ENCODE data around the gene MMP24. TPM values are rescaled to one million over a fixed set of nuclear protein-coding genes. Genes with fewer than 3 reads are reported as not detected.

MMP24 gene
- total and polyA plus RNA-seq, 2 of the 13 experiments (the other 11 are each of a cell fraction or from before 2014, with no cell fraction given) = 0.29 to 0.35 TPM

DNA sequence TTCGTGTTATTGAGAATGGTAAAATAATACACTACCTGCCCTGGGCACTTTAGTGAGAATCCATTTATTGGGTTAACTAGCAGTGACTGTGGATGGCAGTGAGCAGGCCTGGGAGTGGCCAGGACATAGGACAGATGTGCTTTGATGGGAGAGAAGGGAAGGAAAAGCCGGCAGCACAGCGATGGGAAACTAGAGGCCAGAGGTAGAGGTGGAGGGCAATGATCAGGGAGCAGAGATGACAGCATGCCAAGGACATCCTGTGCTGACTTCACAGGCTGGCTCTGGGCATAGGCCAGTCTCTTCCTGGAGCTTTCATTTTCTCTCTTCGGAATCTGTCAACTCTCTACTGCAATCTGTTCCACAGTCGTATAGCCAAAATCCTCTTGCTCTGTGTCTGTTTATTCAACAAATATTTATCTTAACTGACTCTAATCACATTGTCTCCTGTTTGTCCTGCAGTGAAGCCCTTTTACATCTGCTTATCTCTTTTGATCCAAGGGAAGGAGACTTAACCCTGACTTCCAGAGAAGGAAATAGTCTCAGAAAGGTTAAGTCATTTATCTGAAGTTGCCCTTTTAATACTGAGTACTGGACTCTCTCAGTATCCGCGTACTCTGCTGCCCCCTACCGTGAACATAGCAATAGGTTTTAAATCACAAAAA, 18.4 kb upstream of the MMP24 start (continued):
- no peak for TF ChIP-seq KMT2B (CRISPR knock-in tag; IDR thresholded peaks at IDR 0.05)
- TF ChIP-seq RAD21 (CRISPR knock-in tag; IDR thresholded peaks at IDR 0.05) = peak; percentile 97
- TF ChIP-seq, protein P1, sequence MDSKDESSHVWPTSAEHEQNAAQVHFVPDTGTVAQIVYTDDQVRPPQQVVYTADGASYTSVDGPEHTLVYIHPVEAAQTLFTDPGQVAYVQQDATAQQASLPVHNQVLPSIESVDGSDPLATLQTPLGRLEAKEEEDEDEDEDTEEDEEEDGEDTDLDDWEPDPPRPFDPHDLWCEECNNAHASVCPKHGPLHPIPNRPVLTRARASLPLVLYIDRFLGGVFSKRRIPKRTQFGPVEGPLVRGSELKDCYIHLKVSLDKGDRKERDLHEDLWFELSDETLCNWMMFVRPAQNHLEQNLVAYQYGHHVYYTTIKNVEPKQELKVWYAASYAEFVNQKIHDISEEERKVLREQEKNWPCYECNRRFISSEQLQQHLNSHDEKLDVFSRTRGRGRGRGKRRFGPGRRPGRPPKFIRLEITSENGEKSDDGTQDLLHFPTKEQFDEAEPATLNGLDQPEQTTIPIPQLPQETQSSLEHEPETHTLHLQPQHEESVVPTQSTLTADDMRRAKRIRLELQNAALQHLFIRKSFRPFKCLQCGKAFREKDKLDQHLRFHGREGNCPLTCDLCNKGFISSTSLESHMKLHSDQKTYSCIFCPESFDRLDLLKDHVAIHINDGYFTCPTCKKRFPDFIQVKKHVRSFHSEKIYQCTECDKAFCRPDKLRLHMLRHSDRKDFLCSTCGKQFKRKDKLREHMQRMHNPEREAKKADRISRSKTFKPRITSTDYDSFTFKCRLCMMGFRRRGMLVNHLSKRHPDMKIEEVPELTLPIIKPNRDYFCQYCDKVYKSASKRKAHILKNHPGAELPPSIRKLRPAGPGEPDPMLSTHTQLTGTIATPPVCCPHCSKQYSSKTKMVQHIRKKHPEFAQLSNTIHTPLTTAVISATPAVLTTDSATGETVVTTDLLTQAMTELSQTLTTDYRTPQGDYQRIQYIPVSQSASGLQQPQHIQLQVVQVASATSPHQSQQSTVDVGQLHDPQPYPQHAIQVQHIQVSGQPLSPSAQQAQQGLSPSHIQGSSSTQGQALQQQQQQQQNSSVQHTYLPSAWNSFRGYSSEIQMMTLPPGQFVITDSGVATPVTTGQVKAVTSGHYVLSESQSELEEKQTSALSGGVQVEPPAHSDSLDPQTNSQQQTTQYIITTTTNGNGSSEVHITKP (CRISPR knock-in tag; IDR thresholded peaks at IDR 0.05; ENCODE audit: low read depth) = no peak
- no peak for TF ChIP-seq CBX2 (IDR thresholded peaks at IDR 0.05; ENCODE audit: low read depth, low read length)
- TF ChIP-seq CBX2 (CRISPR knock-in tag; IDR thresholded peaks at IDR 0.05; ENCODE audit: low read depth) = no peak
- no peak for TF ChIP-seq NCOA1 (CRISPR knock-in tag; IDR thresholded peaks at IDR 0.05)
- TF ChIP-seq ZSCAN31 (CRISPR knock-in tag; IDR thresholded peaks at IDR 0.05; ENCODE audit: low read depth) = peak; percentile 53; the same call in 1 of the 2 replicates
- peak; percentile 46; the same call in 1 of the 2 replicates for TF ChIP-seq TGIF2 (CRISPR knock-in tag; IDR thresholded peaks at IDR 0.05)
- peak; percentile 84; the same call in 1 of the 2 replicates for TF ChIP-seq SMYD3 (CRISPR knock-in tag; IDR thresholded peaks at IDR 0.05)
- TF ChIP-seq NFRKB (IDR thresholded peaks at IDR 0.05) = no peak
- TF ChIP-seq, protein P2, sequence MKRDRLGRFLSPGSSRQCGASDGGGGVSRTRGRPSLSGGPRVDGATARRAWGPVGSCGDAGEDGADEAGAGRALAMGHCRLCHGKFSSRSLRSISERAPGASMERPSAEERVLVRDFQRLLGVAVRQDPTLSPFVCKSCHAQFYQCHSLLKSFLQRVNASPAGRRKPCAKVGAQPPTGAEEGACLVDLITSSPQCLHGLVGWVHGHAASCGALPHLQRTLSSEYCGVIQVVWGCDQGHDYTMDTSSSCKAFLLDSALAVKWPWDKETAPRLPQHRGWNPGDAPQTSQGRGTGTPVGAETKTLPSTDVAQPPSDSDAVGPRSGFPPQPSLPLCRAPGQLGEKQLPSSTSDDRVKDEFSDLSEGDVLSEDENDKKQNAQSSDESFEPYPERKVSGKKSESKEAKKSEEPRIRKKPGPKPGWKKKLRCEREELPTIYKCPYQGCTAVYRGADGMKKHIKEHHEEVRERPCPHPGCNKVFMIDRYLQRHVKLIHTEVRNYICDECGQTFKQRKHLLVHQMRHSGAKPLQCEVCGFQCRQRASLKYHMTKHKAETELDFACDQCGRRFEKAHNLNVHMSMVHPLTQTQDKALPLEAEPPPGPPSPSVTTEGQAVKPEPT (CRISPR knock-in tag; IDR thresholded peaks at IDR 0.05; ENCODE audit: low read depth) = no peak
- peak; percentile 70 for TF ChIP-seq TEAD3 (CRISPR knock-in tag; optimal IDR thresholded peaks at IDR 0.05; ENCODE audit: borderline replicate concordance)
- peak; percentile 28; the same call in 1 of the 2 replicates for TF ChIP-seq ELF1 (CRISPR knock-in tag; IDR thresholded peaks at IDR 0.05)
- no peak for TF ChIP-seq ZNF251 (CRISPR knock-in tag; IDR thresholded peaks at IDR 0.05)
- TF ChIP-seq, protein P3, sequence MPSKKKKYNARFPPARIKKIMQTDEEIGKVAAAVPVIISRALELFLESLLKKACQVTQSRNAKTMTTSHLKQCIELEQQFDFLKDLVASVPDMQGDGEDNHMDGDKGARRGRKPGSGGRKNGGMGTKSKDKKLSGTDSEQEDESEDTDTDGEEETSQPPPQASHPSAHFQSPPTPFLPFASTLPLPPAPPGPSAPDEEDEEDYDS (CRISPR knock-in tag; IDR thresholded peaks at IDR 0.05) = no peak
- TF ChIP-seq E2F1 (CRISPR knock-in tag; IDR thresholded peaks at IDR 0.05) = no peak
- TF ChIP-seq CEBPG (CRISPR knock-in tag; IDR thresholded peaks at IDR 0.05) = 0 out of 2 replicates have a peak, but pooled peaks have one; percentile 35
- TF ChIP-seq GTF3A (CRISPR knock-in tag; conservative IDR thresholded peaks at IDR 0.05) = no peak
- TF ChIP-seq NR2C2 (CRISPR knock-in tag; IDR thresholded peaks at IDR 0.05; ENCODE audit: borderline replicate concordance) = peak; percentile 52; the same call in 1 of the 2 replicates
- peak; percentile 77; the same call in 1 of the 2 replicates for TF ChIP-seq MIER3 (CRISPR knock-in tag; IDR thresholded peaks at IDR 0.05; ENCODE audit: borderline replicate concordance)
- TF ChIP-seq, protein P4, sequence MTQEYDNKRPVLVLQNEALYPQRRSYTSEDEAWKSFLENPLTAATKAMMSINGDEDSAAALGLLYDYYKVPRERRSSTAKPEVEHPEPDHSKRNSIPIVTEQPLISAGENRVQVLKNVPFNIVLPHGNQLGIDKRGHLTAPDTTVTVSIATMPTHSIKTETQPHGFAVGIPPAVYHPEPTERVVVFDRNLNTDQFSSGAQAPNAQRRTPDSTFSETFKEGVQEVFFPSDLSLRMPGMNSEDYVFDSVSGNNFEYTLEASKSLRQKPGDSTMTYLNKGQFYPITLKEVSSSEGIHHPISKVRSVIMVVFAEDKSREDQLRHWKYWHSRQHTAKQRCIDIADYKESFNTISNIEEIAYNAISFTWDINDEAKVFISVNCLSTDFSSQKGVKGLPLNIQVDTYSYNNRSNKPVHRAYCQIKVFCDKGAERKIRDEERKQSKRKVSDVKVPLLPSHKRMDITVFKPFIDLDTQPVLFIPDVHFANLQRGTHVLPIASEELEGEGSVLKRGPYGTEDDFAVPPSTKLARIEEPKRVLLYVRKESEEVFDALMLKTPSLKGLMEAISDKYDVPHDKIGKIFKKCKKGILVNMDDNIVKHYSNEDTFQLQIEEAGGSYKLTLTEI (CRISPR knock-in tag; conservative IDR thresholded peaks at IDR 0.05) = no peak
- TF ChIP-seq ZNF724P (CRISPR knock-in tag; IDR thresholded peaks at IDR 0.05; ENCODE audit: borderline replicate concordance) = no peak

Data from HepG2 (cell line).